ENCODE data around the gene P2RX7.

GRCh38 chr12:121212875-121213274 is 80.2 kb downstream of the P2RX7 start:
- TF ChIP-seq, protein P1, sequence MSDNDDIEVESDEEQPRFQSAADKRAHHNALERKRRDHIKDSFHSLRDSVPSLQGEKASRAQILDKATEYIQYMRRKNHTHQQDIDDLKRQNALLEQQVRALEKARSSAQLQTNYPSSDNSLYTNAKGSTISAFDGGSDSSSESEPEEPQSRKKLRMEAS (CRISPR knock-in tag; IDR thresholded peaks at IDR 0.05) = no peak
- TF ChIP-seq RELA (CRISPR knock-in tag; IDR thresholded peaks at IDR 0.05; ENCODE audit: borderline replicate concordance) = no peak
